Naive thymus-derived CD4-positive, alpha-beta T cell (primary cell): ENCODE results near the gene SLC51B. TPM values are rescaled to one million over a fixed set of nuclear protein-coding genes. Genes with fewer than 3 reads are reported as not detected.

ENCODE experiments used
- ATAC-seq: fragments of 150-1000 bp; cut with Tn5 transposase; 2 replicates; pipeline ENCODE4 v1.10.0; 2021; ENCODE audit warnings: mild to moderate bottlenecking, moderate library complexity
- CTCF ChIA-PET: fragments of 350-600 bp; sonication (Branson Sonifier 250); formaldehyde crosslinking; loops from one replicate; lab custom pipeline; 2021; ENCODE audit warnings: antibody characterized with exemption; lab: Charles Lee
- POLR2A ChIA-PET: fragments of 350-600 bp; sonication (Branson Sonifier 250); formaldehyde crosslinking; loops from one replicate; lab custom pipeline; 2021; ENCODE audit warnings: antibody characterized with exemption, inconsistent platforms; lab: Charles Lee
- DNase-seq, 9 donors: peaks; one replicate each; pipeline versions ENCODE4 v3.0.0 to v3.0.0-alpha.2; 2020 to 2022; ENCODE audit warnings: mixed read lengths in 1 of 9
- H3K27ac ChIP-seq: one replicate; pipeline ENCODE4 v1.7.0; 2013; ENCODE audit warnings: mild to moderate bottlenecking, low read depth, low read length, moderate library complexity
- H3K27me3 ChIP-seq, 2 donors: one replicate each; pipeline ENCODE4 v1.7.0; 2013; ENCODE audit warnings: low read length in 2 of 2, mild to moderate bottlenecking in 2 of 2, moderate library complexity in 2 of 2; ENCODE audit not compliant: control insufficient read depth in 2 of 2, insufficient read depth in 2 of 2
- H3K36me3 ChIP-seq, 3 experiments: 1 replicate in 2 of 3; 2 replicates in 1 of 3; pipeline ENCODE4 v1.7.0; 2013; ENCODE audit warnings: low read length in 3 of 3, mild to moderate bottlenecking in 3 of 3, moderate library complexity in 1 of 3; ENCODE audit not compliant: insufficient read depth in 3 of 3, control insufficient read depth in 2 of 3
- H3K4me1 ChIP-seq, 2 donors: one replicate each; pipeline ENCODE4 v1.7.0; 2013; ENCODE audit warnings: low read length in 2 of 2, mild to moderate bottlenecking in 2 of 2, moderate library complexity in 1 of 2; ENCODE audit not compliant: control insufficient read depth in 2 of 2, insufficient read depth in 2 of 2
- H3K4me3 ChIP-seq: 2 replicates; pipeline ENCODE4 v1.7.0; 2013; ENCODE audit warnings: mild to moderate bottlenecking, low read length
- H3K9me3 ChIP-seq, 3 experiments: 1 replicate in 2 of 3; 2 replicates in 1 of 3; pipeline ENCODE4 v1.7.0; 2013; ENCODE audit warnings: low read length in 3 of 3; ENCODE audit not compliant: control insufficient read depth in 2 of 3
- H3K27ac Mint-ChIP-seq, 9 donors: one replicate each; pipeline ENCODE4 v1.8.0; 2020 to 2022; ENCODE audit warnings: mixed read lengths in 9 of 9, mild to moderate bottlenecking in 8 of 9, moderate library complexity in 5 of 9, inconsistent platforms in 2 of 9
- H3K27me3 Mint-ChIP-seq, 5 donors: one replicate each; pipeline ENCODE4 v1.8.0; 2021 to 2022; ENCODE audit warnings: mixed read lengths in 5 of 5, mild to moderate bottlenecking in 1 of 5
- H3K36me3 Mint-ChIP-seq, 5 donors: one replicate each; pipeline ENCODE4 v1.8.0; 2020 to 2022; ENCODE audit warnings: mixed read lengths in 5 of 5, mild to moderate bottlenecking in 3 of 5, inconsistent platforms in 1 of 5
- H3K4me1 Mint-ChIP-seq, 7 donors: one replicate each; pipeline ENCODE4 v1.8.0; 2020 to 2022; ENCODE audit warnings: mixed read lengths in 7 of 7, mild to moderate bottlenecking in 3 of 7, inconsistent platforms in 1 of 7
- H3K4me3 Mint-ChIP-seq, 10 donors: one replicate each; pipeline ENCODE4 v1.8.0; 2020 to 2022; ENCODE audit warnings: mild to moderate bottlenecking in 10 of 10, mixed read lengths in 10 of 10, moderate library complexity in 6 of 10, inconsistent platforms in 2 of 10
- H3K9me3 Mint-ChIP-seq, 11 donors: one replicate each; pipeline ENCODE4 v1.8.0; 2020 to 2022; ENCODE audit warnings: mixed read lengths in 11 of 11, mild to moderate bottlenecking in 4 of 11, inconsistent platforms in 1 of 11, moderate library complexity in 1 of 11
- intact Hi-C, 2 donors: fragments of 100-400 bp; cut with micrococcal nuclease; formaldehyde crosslinking; loops; one replicate each; pipeline ENCODE4 v1.15.1; 2023
- polyA plus RNA-seq, 2 donors: library from polyadenylated mRNA; unstranded; fragments of 300-500 nt; fragmentation: Illumina TruSeq; gene quantifications; one replicate each; pipeline ENCODE4 v1.2.3, GENCODE V29; 2021
- total RNA-seq, 6 experiments: library from RNA in 5 of 6; stranded (reverse) in 5 of 6; gene quantifications; 1 replicate in 5 of 6; 2 replicates in 1 of 6; pipeline ENCODE4 v1.2.3 and lab custom pipeline; 2021 to 2026

SLC51B gene
- total and polyA plus RNA-seq, 7 experiments from 2014 or later = not detected

GRCh38 chr15:65100442-65100841, 55.3 kb downstream of the SLC51B start:
- Histone ChIP-seq H3K4me3 (no peak overlapping the region), H3K9me3 (no peaks in the 10 kb centered on the region), H3K27ac (no peak overlapping the region), H3K4me1 (no peaks in the 10 kb centered on the region), H3K27me3 (no peaks in the 10 kb centered on the region), H3K36me3 (peaks cover 0 to 58% (median 12%) of the 10 kb centered on the region in 3 experiments)
- peaks cover 7 to 53% (median 17%) of the 10 kb centered on the region in 5 donors for H3K36me3 Mint-ChIP-seq
- POLR2A ChIA-PET = no interaction called here
- peaks cover 0 to 12% (median 5%) of the 10 kb centered on the region in 7 donors for H3K4me1 Mint-ChIP-seq
- ATAC-seq (no peak), DNase-seq (no peak)
- H3K9me3 Mint-ChIP-seq = no peaks in the 10 kb centered on the region
- H3K4me3 Mint-ChIP-seq = no peak overlapping the region
- H3K27me3 Mint-ChIP-seq = no peaks in the 10 kb centered on the region
- peak overlapping the region in 1 of 9 donors; percentile 10 for H3K27ac Mint-ChIP-seq
- CTCF ChIA-PET = no interaction called here
- intact Hi-C loops = no loop called here

GRCh38 chr15:65101411-65101890, 56.3 kb downstream of the SLC51B start:
- ChIA-PET CTCF (interaction anchor here (0.6 to 1.0 kb wide), 2 partner anchors 46 to 136 kb away, joined by 3 read pairs; no protein-coding TSS in a partner anchor), POLR2A (no interaction called here)
- no peaks in the 10 kb centered on the region for H3K4me1 ChIP-seq
- H3K4me1 Mint-ChIP-seq = peaks cover 0 to 12% (median 5%) of the 10 kb centered on the region in 7 donors
- no peak overlapping the region for H3K4me3 Mint-ChIP-seq
- DNase-seq (peak in 6 of 9 donors; percentile 18 to 49 (median 31)), ATAC-seq (peak; percentile 68)
- intact Hi-C loops = loop anchor here (1.0 kb wide), 1 partner anchor 47 kb away; no protein-coding TSS in a partner anchor
- no peak overlapping the region for H3K4me3 ChIP-seq
- H3K27ac ChIP-seq = no peak overlapping the region
- peaks cover 12 to 59% (median 17%) of the 10 kb centered on the region in 5 donors for H3K36me3 Mint-ChIP-seq
- no peaks in the 10 kb centered on the region for H3K9me3 Mint-ChIP-seq
- H3K9me3 ChIP-seq = no peaks in the 10 kb centered on the region
- peak overlapping the region in 2 of 9 donors; percentile 44 to 63 for H3K27ac Mint-ChIP-seq
- peaks cover 0 to 68% (median 12%) of the 10 kb centered on the region in 3 experiments for H3K36me3 ChIP-seq
- H3K27me3 ChIP-seq = no peaks in the 10 kb centered on the region
- no peaks in the 10 kb centered on the region for H3K27me3 Mint-ChIP-seq

- H3K4me1 ChIP-seq = no peaks in the 10 kb centered on the region
- Mint-ChIP-seq H3K4me1 (peaks cover 0 to 12% (median 5%) of the 10 kb centered on the region in 7 donors), H3K36me3 (peaks cover 12 to 57% (median 17%) of the 10 kb centered on the region in 5 donors), H3K27ac (peak overlapping the region in 1 of 9 donors; percentile 63), H3K27me3 (no peaks in the 10 kb centered on the region), H3K9me3 (no peaks in the 10 kb centered on the region), H3K4me3 (no peak overlapping the region)
- no peaks in the 10 kb centered on the region for H3K9me3 ChIP-seq
- intact Hi-C loops = loop anchor here (1.0 kb wide), 1 partner anchor 48 kb away; no protein-coding TSS in a partner anchor
- DNase-seq (no peak), ATAC-seq (no peak)
- H3K27me3 ChIP-seq = no peaks in the 10 kb centered on the region
- CTCF ChIA-PET = interaction anchor here (0.6 to 1.0 kb wide), 3 partner anchors 47 to 219 kb away, joined by 3 read pairs; no protein-coding TSS in a partner anchor
- peaks cover 0 to 67% (median 12%) of the 10 kb centered on the region in 3 experiments for H3K36me3 ChIP-seq
- no peak overlapping the region for H3K27ac ChIP-seq
- H3K4me3 ChIP-seq = no peak overlapping the region
- POLR2A ChIA-PET = no interaction called here
These were observed 56.9 kb downstream of the SLC51B start for GRCh38 chr15:65101891-65102708.

- peaks cover 0 to 59% (median 8%) of the 10 kb centered on the region in 3 experiments for H3K36me3 ChIP-seq
- ChIA-PET CTCF (interaction anchor here (0.6 kb wide), 1 partner anchor 218 kb away, joined by 3 read pairs; no protein-coding TSS in a partner anchor), POLR2A (no interaction called here)
- DNase-seq (no peak), ATAC-seq (no peak)
- H3K4me3 Mint-ChIP-seq = no peak overlapping the region
- no peaks in the 10 kb centered on the region for H3K27me3 ChIP-seq
- intact Hi-C loops = no loop called here
- no peak overlapping the region for H3K27ac Mint-ChIP-seq
- peaks cover 0 to 12% (median 5%) of the 10 kb centered on the region in 7 donors for H3K4me1 Mint-ChIP-seq
- H3K9me3 Mint-ChIP-seq = no peaks in the 10 kb centered on the region
- no peak overlapping the region for H3K4me3 ChIP-seq
- peaks cover 11 to 51% (median 17%) of the 10 kb centered on the region in 5 donors for H3K36me3 Mint-ChIP-seq
- no peak overlapping the region for H3K27ac ChIP-seq
- H3K9me3 ChIP-seq = no peaks in the 10 kb centered on the region
- H3K4me1 ChIP-seq = no peaks in the 10 kb centered on the region
- no peaks in the 10 kb centered on the region for H3K27me3 Mint-ChIP-seq
These were observed 57.7 kb downstream of the SLC51B start for GRCh38 chr15:65102912-65103311.

Other genes with a start within 250 kb of the SLC51B start
- gene PIF1, start 219.7 kb upstream of the SLC51B start, total RNA-seq = 10 to 100 TPM in 1 of 5 experiments, 1 to 10 TPM in 1, under 1 TPM in 1, not detected in 2; 0.34 to 30.2 (median 1.0) TPM
- gene PIF1, start 219.7 kb upstream of the SLC51B start, polyA plus RNA-seq = not detected
- 10 to 100 TPM in 4 of 5 experiments, 1 to 10 TPM in 1; 8.6 to 52.3 (median 14.0) TPM for gene PLEKHO2, start 203.5 kb upstream of the SLC51B start, total RNA-seq
- gene PLEKHO2, start 203.5 kb upstream of the SLC51B start, polyA plus RNA-seq = 10 to 100 TPM; 10.3 to 20.9 TPM
- gene ANKDD1A, start 133.5 kb upstream of the SLC51B start, total RNA-seq = 1 to 10 TPM; 3.3 to 9.3 (median 4.0) TPM
- gene ANKDD1A, start 133.5 kb upstream of the SLC51B start, polyA plus RNA-seq = 1 to 10 TPM in 1 of 2 donors, under 1 TPM in 1; 0.20 to 2.0 TPM
- gene SPG21, start 55.5 kb upstream of the SLC51B start, total RNA-seq = 10 to 100 TPM; 42.5 to 72.3 (median 60.0) TPM
- gene SPG21, start 55.5 kb upstream of the SLC51B start, polyA plus RNA-seq = 100 to 1,000 TPM; 123 to 140 TPM
- gene MTFMT, start 15.7 kb upstream of the SLC51B start, total RNA-seq = 10 to 100 TPM in 4 of 5 experiments, 1 to 10 TPM in 1; 7.1 to 24.8 (median 12.7) TPM
- gene MTFMT, start 15.7 kb upstream of the SLC51B start, polyA plus RNA-seq = 10 to 100 TPM; 19.7 to 21.5 TPM
- gene RASL12, start 22.6 kb downstream of the SLC51B start, total RNA-seq = not detected
- gene RASL12, start 22.6 kb downstream of the SLC51B start, polyA plus RNA-seq = not detected
- not detected for gene KBTBD13, start 31.4 kb downstream of the SLC51B start, total RNA-seq
- gene KBTBD13, start 31.4 kb downstream of the SLC51B start, polyA plus RNA-seq = not detected
- gene UBAP1L, start 69.8 kb downstream of the SLC51B start, total RNA-seq = 10 to 100 TPM in 4 of 5 experiments, 1 to 10 TPM in 1; 6.4 to 17.1 (median 13.5) TPM
- under 1 TPM; 0.09 to 0.20 TPM for gene UBAP1L, start 69.8 kb downstream of the SLC51B start, polyA plus RNA-seq
- 10 to 100 TPM; 23.0 to 38.6 (median 36.9) TPM for gene PDCD7, start 88.4 kb downstream of the SLC51B start, total RNA-seq
- 10 to 100 TPM; 10.6 to 26.5 TPM for gene PDCD7, start 88.4 kb downstream of the SLC51B start, polyA plus RNA-seq
- gene CLPX, start 140.0 kb downstream of the SLC51B start, total RNA-seq = 10 to 100 TPM; 33.4 to 56.3 (median 51.1) TPM
- gene CLPX, start 140.0 kb downstream of the SLC51B start, polyA plus RNA-seq = 10 to 100 TPM; 34.1 to 37.0 TPM
- under 1 TPM; 0.05 to 0.49 (median 0.44) TPM for gene CILP, start 166.1 kb downstream of the SLC51B start, total RNA-seq
- under 1 TPM in 1 of 2 donors, not detected in 1; 0.10 TPM for gene CILP, start 166.1 kb downstream of the SLC51B start, polyA plus RNA-seq
- gene PARP16, start 241.5 kb downstream of the SLC51B start, total RNA-seq = 10 to 100 TPM; 10.9 to 21.5 (median 15.7) TPM
- 10 to 100 TPM; 28.1 to 45.7 TPM for gene PARP16, start 241.5 kb downstream of the SLC51B start, polyA plus RNA-seq